Neural cell (in vitro differentiated cells): ENCODE results near the gene GORASP2. TPM values are rescaled to one million over a fixed set of nuclear protein-coding genes. Genes with fewer than 3 reads are reported as not detected.

Experiments used
- H2AFZ ChIP-seq: fragments of 200-600, 300-800 bp; sonication (generic), shearing (Covaris generic); 2 replicates; pipeline ENCODE4 v1.6.0; 2014; ENCODE audit warnings: low read depth, mild to moderate bottlenecking, antibody characterized with exemption, low read length, moderate library complexity
- H3F3A ChIP-seq: fragments of 200-600 bp; shearing (Covaris generic); 2 replicates; pipeline ENCODE4 v1.6.1; 2016; ENCODE audit warnings: mild to moderate bottlenecking, moderate library complexity, mixed read lengths, antibody characterized with exemption, low read length; ENCODE audit not compliant: insufficient read depth, poor library complexity, severe bottlenecking
- H3K27ac ChIP-seq: fragments of 200-600, 300-800 bp; sonication (generic), shearing (Covaris generic); 2 replicates; pipeline ENCODE4 v1.5.1; 2014; ENCODE audit warnings: mild to moderate bottlenecking, low read length, moderate library complexity
- H3K27me3 ChIP-seq: fragments of 300-800, 200-600 bp; sonication (generic), shearing (Covaris generic); 2 replicates; pipeline ENCODE4 v1.6.0; 2014; ENCODE audit warnings: mild to moderate bottlenecking, low read depth, low read length, moderate library complexity; ENCODE audit not compliant: insufficient read depth
- H3K36me3 ChIP-seq: fragments of 300-800, 200-600 bp; sonication (generic), shearing (Covaris generic); 2 replicates; pipeline ENCODE4 v1.5.1; 2014; ENCODE audit warnings: mild to moderate bottlenecking, antibody characterized with exemption, low read length, moderate library complexity; ENCODE audit not compliant: insufficient read depth
- H3K4me2 ChIP-seq: fragments of 300-800, 200-600 bp; sonication (generic), shearing (Covaris generic); 2 replicates; pipeline ENCODE4 v1.6.0; 2014; ENCODE audit warnings: mild to moderate bottlenecking, low read length
- H3K4me3 ChIP-seq: fragments of 300-800, 200-600 bp; sonication (generic), shearing (Covaris generic); 2 replicates; pipeline ENCODE4 v1.5.1; 2014; ENCODE audit warnings: mild to moderate bottlenecking, low read length, moderate library complexity
- H3K79me2 ChIP-seq: fragments of 200-600 bp; shearing (Covaris generic); replicated peaks from 2 replicates; pipeline ENCODE4 v1.6.0; 2014; ENCODE audit warnings: mild to moderate bottlenecking, low read length, moderate library complexity; ENCODE audit not compliant: insufficient read depth
- H3K9ac ChIP-seq: fragments of 300-800, 200-600 bp; sonication (generic), shearing (Covaris generic); 2 replicates; pipeline ENCODE4 v1.6.1; 2016; ENCODE audit warnings: mild to moderate bottlenecking, low read length, mixed read lengths
- H3K9me2 ChIP-seq: fragments of 200-600 bp; shearing (Covaris generic); 2 replicates; pipeline ENCODE4 v1.6.1; 2016; ENCODE audit warnings: mild to moderate bottlenecking, low read length, mixed read lengths; ENCODE audit not compliant: insufficient read depth
- H3K9me3 ChIP-seq: fragments of 200-600, 300-800 bp; sonication (generic), shearing (Covaris generic); 2 replicates; pipeline ENCODE4 v1.6.1; 2016; ENCODE audit warnings: mild to moderate bottlenecking, mixed run types, low read length, moderate library complexity, mixed read lengths
- H4K20me1 ChIP-seq: fragments of 200-600 bp; shearing (Covaris generic); 2 replicates; pipeline ENCODE4 v1.6.1; 2016; ENCODE audit warnings: mild to moderate bottlenecking, mixed run types; ENCODE audit not compliant: insufficient read depth
- CTCF ChIP-seq: fragments of 450-650 bp; IDR thresholded peaks from 2 replicates; pipeline ENCODE4 v1.5.1; 2014; ENCODE audit warnings: antibody characterized with exemption, mild to moderate bottlenecking, moderate library complexity; ENCODE audit not compliant: poor library complexity, severe bottlenecking
- EP300 ChIP-seq: fragments of 450-650 bp; conservative IDR thresholded peaks from 2 replicates; pipeline ENCODE4 v1.6.1; 2014; ENCODE audit warnings: antibody characterized with exemption, mild to moderate bottlenecking, moderate library complexity; ENCODE audit not compliant: poor library complexity, severe bottlenecking
- EZH2 ChIP-seq: fragments of 200-600, 300-800 bp; shearing (Covaris generic), sonication (generic); IDR thresholded peaks from 2 replicates; pipeline ENCODE4 v1.6.1; 2014; ENCODE audit warnings: antibody characterized with exemption, low read length, borderline replicate concordance, mild to moderate bottlenecking; ENCODE audit not compliant: insufficient read depth, poor library complexity, severe bottlenecking
- MXI1 ChIP-seq: fragments of 450-650 bp; conservative IDR thresholded peaks from 2 replicates; pipeline ENCODE4 v1.6.1; 2014; ENCODE audit warnings: antibody characterized with exemption, mild to moderate bottlenecking; ENCODE audit not compliant: poor library complexity, severe bottlenecking
- POLR2AphosphoS5 ChIP-seq: IDR thresholded peaks from 2 replicates; pipeline ENCODE4 v1.6.1; 2012
- RAD21 ChIP-seq: fragments of 450-650 bp; conservative IDR thresholded peaks from 2 replicates; pipeline ENCODE4 v1.6.1; 2014; ENCODE audit warnings: antibody characterized with exemption, mild to moderate bottlenecking, moderate library complexity
- SMC3 ChIP-seq: fragments of 450-650 bp; conservative IDR thresholded peaks from 2 replicates; pipeline ENCODE4 v1.6.1; 2014; ENCODE audit warnings: antibody characterized with exemption, mild to moderate bottlenecking, moderate library complexity; ENCODE audit not compliant: poor library complexity
- TAF1 ChIP-seq: IDR thresholded peaks from 2 replicates; pipeline ENCODE4 v1.6.1; 2012; ENCODE audit warnings: low read depth
- polyA plus RNA-seq: library from polyadenylated mRNA; depleted of rRNA; stranded (reverse); fragments of >200 nt; gene quantifications from 2 replicates; pipeline ENCODE4 v1.2.3, GENCODE V29; 2014
- TF ChIP-seq, protein P1 (sequence below): IDR thresholded peaks from 2 replicates; pipeline ENCODE4 v1.6.1; 2012; ENCODE audit warnings: borderline replicate concordance

GORASP2 gene
- polyA plus RNA-seq, 1 donor from 2014 or later: 20.4 TPM

- H3K79me2 ChIP-seq: no peaks in the 10 kb centered on the region
- H3F3A ChIP-seq: no peaks in the 10 kb centered on the region
- H2AFZ ChIP-seq: no peak overlapping the region
- no peaks in the 10 kb centered on the region for H3K9me3 ChIP-seq
- H4K20me1 ChIP-seq: no peaks in the 10 kb centered on the region
- no peaks in the 10 kb centered on the region for H3K27me3 ChIP-seq
- H3K36me3 ChIP-seq: peaks cover 6% of the 10 kb centered on the region
- no peak for TF ChIP-seq CTCF
- no peak for TF ChIP-seq RAD21
- H3K9ac ChIP-seq: no peak overlapping the region
- H3K4me3 ChIP-seq: no peak overlapping the region
- H3K27ac ChIP-seq: no peak overlapping the region
- H3K4me2 ChIP-seq: no peak overlapping the region
- no peaks in the 10 kb centered on the region for H3K9me2 ChIP-seq
Observed at GRCh38 chr2:170969872-170970496, 40.9 kb downstream of the GORASP2 start.

DNA sequence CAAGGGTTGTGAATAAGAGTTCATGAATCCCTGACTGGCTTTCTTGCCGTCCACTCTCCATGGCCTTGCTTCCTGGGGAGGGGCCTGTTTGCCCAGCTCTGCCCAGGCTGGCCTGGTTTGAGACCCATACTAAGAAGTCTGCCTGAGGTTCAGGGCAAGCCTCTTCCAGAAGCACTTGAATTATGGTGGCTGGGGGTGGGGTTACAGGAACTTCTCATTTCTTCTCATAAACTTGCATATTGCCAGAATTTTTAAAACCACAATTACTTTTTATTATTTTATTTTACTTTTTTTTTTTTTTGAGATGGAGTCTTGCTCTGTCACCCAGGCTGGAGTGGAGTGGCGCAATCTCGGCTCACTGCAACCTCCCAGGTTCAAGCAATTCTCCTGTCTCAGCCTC lies 42.0 kb downstream of the GORASP2 start:
- H3K27ac ChIP-seq: no peak overlapping the region
- H3K9me2 ChIP-seq: no peaks in the 10 kb centered on the region
- no peaks in the 10 kb centered on the region for H3K9me3 ChIP-seq
- H3K27me3 ChIP-seq: no peaks in the 10 kb centered on the region
- no peak overlapping the region for H2AFZ ChIP-seq
- H3K4me3 ChIP-seq: no peak overlapping the region
- TF ChIP-seq EP300 (no peak), RAD21 (no peak), POLR2AphosphoS5 (no peak), SMC3 (no peak), CTCF (no peak), TAF1 (no peak), MXI1 (no peak), EZH2 (no peak)
- TF ChIP-seq, protein P1, sequence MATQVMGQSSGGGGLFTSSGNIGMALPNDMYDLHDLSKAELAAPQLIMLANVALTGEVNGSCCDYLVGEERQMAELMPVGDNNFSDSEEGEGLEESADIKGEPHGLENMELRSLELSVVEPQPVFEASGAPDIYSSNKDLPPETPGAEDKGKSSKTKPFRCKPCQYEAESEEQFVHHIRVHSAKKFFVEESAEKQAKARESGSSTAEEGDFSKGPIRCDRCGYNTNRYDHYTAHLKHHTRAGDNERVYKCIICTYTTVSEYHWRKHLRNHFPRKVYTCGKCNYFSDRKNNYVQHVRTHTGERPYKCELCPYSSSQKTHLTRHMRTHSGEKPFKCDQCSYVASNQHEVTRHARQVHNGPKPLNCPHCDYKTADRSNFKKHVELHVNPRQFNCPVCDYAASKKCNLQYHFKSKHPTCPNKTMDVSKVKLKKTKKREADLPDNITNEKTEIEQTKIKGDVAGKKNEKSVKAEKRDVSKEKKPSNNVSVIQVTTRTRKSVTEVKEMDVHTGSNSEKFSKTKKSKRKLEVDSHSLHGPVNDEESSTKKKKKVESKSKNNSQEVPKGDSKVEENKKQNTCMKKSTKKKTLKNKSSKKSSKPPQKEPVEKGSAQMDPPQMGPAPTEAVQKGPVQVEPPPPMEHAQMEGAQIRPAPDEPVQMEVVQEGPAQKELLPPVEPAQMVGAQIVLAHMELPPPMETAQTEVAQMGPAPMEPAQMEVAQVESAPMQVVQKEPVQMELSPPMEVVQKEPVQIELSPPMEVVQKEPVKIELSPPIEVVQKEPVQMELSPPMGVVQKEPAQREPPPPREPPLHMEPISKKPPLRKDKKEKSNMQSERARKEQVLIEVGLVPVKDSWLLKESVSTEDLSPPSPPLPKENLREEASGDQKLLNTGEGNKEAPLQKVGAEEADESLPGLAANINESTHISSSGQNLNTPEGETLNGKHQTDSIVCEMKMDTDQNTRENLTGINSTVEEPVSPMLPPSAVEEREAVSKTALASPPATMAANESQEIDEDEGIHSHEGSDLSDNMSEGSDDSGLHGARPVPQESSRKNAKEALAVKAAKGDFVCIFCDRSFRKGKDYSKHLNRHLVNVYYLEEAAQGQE: no peak
- H3K36me3 ChIP-seq: peaks cover 6% of the 10 kb centered on the region
- no peaks in the 10 kb centered on the region for H4K20me1 ChIP-seq
- H3F3A ChIP-seq: no peaks in the 10 kb centered on the region
- no peaks in the 10 kb centered on the region for H3K79me2 ChIP-seq
- no peak overlapping the region for H3K4me2 ChIP-seq
- H3K9ac ChIP-seq: no peak overlapping the region
